ENCODE results near the gene TPM3. TPM values are rescaled to one million over a fixed set of nuclear protein-coding genes. Genes with fewer than 3 reads are reported as not detected.

TPM3 gene
- total and polyA plus RNA-seq, 9 of the 15 experiments (the other 6 are each of a cell fraction or from before 2014, with no cell fraction given): 202 to 604 (median 421) TPM

DNA sequence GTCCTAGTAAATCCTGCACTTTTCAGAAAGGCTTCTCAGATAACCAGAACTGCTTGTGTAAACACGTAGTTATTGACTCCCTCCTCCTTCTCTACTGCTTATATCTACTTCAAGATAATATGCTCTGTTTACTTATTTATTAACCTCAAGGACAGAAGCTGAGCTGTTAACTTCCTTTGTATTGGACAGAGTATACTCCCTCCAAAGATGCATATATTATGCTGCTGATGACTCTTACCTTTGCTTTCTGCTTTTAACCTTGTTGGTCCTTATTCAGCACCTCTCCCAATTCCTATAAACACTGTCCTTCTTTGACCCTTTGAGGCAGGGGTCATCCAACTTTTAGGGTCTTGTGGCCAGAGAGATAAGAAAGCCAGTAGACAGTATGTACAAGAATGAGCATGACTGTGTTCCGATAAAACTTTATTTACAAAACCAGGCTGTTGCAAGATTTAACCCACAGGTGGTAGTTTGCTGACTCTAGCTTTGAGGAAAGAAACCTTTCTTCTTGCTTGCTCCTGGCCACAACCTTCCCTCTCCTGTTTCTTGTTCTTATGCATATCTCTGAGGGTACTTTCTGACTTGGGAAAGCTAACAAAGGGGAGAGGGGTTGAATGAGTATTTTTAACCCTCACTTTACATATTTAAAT is 4.9 kb downstream of the TPM3 start (continued):
- TF ChIP-seq ZNF197 (CRISPR knock-in tag; IDR thresholded peaks at IDR 0.05; ENCODE audit: low read depth) (no peak), FOXJ3 (CRISPR knock-in tag; IDR thresholded peaks at IDR 0.05) (no peak), ZNF57 (CRISPR knock-in tag; IDR thresholded peaks at IDR 0.05) (no peak), CBX3 (IDR thresholded peaks at IDR 0.05; ENCODE audit: borderline replicate concordance in 1 of 2, low read length in 2 of 2) (peak in 1 of 2 experiments; percentile 85; a peak in 2 of 3 replicates), ILK (tag; IDR thresholded peaks at IDR 0.05; ENCODE audit: borderline replicate concordance, low read depth) (no peak), MLX (CRISPR knock-in tag; conservative IDR thresholded peaks at IDR 0.05) (no peak), MYC (IDR thresholded peaks at IDR 0.05; ENCODE audit: low read depth, low read length) (peak; percentile 72), MYC (CRISPR knock-in tag; IDR thresholded peaks at IDR 0.05; ENCODE audit: borderline replicate concordance, low read depth) (no peak), NFRKB (IDR thresholded peaks at IDR 0.05; ENCODE audit: low read depth) (no peak), NCOA4 (IDR thresholded peaks at IDR 0.05; ENCODE audit: partially characterized antibody) (no peak), ZNF280B (CRISPR knock-in tag; IDR thresholded peaks at IDR 0.05) (no peak), ZNF311 (CRISPR knock-in tag; IDR thresholded peaks at IDR 0.05) (no peak), MAZ (CRISPR knock-in tag; conservative IDR thresholded peaks at IDR 0.05 in 1 of 2, IDR thresholded peaks at IDR 0.05 in 1 of 2) (0 out of 4 replicates have a peak, but pooled peaks of 1 of the 2 experiments have one; percentile 24)
- TF ChIP-seq, protein P1, sequence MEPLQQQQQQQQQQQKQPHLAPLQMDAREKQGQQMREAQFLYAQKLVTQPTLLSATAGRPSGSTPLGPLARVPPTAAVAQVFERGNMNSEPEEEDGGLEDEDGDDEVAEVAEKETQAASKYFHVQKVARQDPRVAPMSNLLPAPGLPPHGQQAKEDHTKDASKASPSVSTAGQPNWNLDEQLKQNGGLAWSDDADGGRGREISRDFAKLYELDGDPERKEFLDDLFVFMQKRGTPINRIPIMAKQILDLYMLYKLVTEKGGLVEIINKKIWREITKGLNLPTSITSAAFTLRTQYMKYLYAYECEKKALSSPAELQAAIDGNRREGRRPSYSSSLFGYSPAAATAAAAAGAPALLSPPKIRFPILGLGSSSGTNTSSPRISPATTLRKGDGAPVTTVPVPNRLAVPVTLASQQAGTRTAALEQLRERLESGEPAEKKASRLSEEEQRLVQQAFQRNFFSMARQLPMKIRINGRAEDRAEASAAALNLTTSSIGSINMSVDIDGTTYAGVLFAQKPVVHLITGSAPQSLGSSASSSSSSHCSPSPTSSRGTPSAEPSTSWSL (CRISPR knock-in tag; IDR thresholded peaks at IDR 0.05; ENCODE audit: borderline replicate concordance): no peak
- TF ChIP-seq, protein P2, sequence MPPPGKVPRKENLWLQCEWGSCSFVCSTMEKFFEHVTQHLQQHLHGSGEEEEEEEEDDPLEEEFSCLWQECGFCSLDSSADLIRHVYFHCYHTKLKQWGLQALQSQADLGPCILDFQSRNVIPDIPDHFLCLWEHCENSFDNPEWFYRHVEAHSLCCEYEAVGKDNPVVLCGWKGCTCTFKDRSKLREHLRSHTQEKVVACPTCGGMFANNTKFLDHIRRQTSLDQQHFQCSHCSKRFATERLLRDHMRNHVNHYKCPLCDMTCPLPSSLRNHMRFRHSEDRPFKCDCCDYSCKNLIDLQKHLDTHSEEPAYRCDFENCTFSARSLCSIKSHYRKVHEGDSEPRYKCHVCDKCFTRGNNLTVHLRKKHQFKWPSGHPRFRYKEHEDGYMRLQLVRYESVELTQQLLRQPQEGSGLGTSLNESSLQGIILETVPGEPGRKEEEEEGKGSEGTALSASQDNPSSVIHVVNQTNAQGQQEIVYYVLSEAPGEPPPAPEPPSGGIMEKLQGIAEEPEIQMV (tag; conservative IDR thresholded peaks at IDR 0.05; ENCODE audit: low read depth): no peak

Data from K562 (cell line).